ENCODE data around the gene TNS3.

The TNS3 gene

GRCh38 chr7:47465191-47465590 lies 116.7 kb downstream of the TNS3 start:
- DNase-seq, result no peak

- no peak for DNase-seq
These were observed 117.6 kb downstream of the TNS3 start for GRCh38 chr7:47464266-47464665.

DNA sequence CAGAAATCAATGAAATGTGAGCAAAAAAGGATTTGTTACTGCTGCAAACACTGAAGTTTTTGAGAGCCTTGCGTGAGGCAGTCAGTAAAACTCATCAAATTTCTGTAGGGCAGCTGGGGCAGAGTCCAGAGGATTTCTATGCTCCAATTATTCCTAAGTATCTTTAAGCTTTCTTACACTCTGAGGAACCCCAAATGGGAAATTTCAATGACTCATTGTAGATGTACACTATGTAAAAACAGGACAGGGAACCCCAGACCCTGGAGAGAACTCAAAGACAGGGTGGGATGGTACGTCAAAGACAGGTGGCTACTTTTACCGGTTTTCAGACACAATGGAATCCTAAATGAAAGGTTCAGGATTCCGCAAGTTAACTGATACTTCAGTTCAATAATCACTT lies 120.2 kb downstream of the TNS3 start:
- no peak for DNase-seq

GRCh38 chr7:47461161-47461560 lies 120.8 kb downstream of the TNS3 start:
- no peak for DNase-seq

DNA sequence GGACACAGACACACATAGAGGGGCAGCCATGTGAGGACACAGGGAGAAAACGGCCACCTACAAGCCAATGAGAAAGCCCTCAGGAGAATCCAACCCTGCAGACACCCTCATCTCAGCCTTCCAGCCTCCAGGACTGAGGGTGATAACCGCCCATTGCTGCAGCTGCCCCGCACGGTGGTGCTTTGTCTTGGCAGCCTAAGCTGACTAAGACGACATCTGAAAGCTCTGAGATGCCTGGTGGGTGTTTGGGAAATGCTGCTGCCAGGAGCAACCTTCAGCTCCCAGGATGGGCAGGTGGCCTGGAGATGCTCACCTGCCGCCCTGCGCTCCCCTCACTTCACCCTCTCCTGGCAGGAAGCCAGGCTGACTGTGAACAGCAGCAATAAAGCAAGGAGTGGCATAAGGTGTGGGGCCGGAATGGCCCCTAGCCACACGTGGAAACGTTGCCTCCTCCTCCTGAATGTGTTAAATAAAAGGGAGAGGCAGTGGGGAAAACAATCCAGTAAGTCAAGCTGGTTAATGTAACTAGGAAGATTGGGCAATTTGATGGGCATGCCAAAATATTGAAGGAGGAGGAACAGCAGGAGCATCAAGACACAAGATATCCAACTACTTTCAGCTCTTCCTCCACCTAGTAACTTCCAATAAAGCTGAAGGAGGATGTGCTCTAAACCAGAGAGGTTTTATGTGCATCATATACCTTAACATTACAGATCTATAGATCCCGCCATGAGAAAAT lies 121.5 kb downstream of the TNS3 start:
- DNase-seq, result no peak

DNA sequence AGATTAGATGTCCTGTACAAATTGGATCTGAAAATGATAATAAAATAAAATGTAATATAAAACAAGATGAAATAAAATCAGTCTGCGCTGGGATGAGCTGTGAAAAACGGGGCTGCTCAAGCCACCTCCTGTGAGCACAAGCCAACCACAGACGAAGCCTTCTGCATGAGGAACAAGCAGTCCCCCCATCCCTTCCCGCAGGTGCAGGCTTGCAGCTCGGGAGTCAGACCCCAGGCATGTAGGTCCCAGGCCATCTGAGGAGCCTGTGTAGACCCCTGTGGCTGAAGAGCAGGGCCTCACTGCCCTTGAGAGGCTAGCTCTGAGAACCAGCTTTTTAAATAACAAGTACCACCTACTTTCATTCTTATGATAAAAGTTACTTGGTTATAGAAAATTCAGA lies 123.4 kb downstream of the TNS3 start:
- no peak for DNase-seq

- DNase-seq, result no peak
These were observed 123.9 kb downstream of the TNS3 start for GRCh38 chr7:47458057-47458456.

GRCh38 chr7:47456210-47456955 lies 125.5 kb downstream of the TNS3 start:
- DNase-seq, result no peak

DNA sequence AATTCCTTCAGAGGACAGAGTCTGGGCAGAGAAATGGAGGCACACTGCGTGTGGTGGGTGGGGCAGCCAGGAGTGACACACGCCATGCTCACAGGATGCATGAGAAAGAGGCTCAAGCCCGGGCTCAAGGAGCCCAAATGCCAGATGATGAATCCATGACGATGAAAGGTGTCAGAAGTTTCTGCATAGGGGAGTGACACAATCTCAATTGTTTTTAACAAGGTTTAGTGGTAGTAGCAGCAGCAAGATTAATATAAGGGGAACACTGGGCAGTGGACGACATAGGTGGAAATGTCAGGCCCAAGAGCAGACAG lies 126.1 kb downstream of the TNS3 start:
- no peak for DNase-seq

DNA sequence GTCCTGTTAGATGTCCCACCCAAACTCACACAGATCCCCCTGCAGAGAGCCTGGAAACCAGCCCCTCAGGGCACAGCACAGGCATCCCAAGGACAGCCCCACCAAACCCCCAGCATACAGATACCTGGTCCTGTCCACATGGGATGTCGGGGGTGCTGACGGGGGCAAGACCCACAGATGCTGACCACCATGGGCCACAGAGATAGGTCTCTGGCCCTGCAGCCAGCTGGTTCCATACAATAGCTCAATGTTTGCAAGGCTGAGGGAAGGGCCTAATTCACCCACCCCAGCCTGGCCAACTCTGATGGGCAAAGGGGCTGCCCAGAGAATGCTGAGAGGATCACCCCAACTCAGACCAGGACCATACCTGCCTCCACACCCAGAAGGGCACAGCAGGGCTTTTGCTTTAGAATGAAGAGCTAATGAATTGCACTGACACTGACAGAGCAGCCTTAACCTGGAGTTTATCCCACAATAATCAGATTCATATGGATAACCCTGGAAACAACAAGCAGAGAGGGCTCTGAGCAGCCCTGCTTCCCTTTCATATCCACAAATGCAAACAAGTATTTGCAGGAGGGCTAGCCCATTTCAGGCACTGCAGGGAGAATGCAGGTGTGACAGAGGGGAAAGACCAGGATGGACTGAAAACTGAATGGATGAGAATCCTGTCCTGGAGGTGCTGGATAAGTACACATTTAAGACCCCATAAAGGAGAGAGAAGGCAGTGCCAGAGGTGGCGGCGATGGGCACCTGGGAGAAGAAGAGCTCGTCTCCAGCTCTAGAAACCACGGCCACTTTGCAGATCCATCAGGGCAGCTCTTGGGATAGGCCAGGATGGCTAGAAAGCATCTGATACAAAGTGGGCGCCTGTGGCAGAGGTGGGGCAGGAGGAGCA lies 126.7 kb downstream of the TNS3 start:
- DNase-seq, result no peak

- no peak for DNase-seq
These were observed 127.6 kb downstream of the TNS3 start for GRCh38 chr7:47454069-47454973.

- DNase-seq, result no peak
These were observed 128.5 kb downstream of the TNS3 start for GRCh38 chr7:47453093-47454061.

GRCh38 chr7:47452715-47453092 lies 129.2 kb downstream of the TNS3 start:
- no peak for DNase-seq

DNA sequence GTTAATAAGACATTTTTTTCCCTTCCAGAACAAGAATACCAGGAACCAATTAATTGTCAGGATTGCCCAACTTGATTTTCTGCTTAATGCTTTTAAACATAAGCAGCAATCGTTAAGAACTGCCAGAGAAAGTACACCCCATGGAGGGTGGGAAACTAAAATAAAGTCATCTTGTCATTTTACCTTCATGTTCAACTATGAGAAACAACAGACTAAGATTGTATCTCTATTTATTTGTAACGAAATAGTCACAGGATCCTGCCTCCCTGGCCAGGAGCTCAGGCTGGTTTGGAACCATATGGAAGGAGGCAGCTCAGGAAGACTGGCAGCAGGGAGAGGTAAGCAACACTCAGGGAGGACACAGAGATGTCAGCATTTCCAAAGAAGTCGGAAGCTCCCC lies 129.6 kb downstream of the TNS3 start:
- DNase-seq, result no peak

GRCh38 chr7:47451851-47452205 lies 130.1 kb downstream of the TNS3 start:
- no peak for DNase-seq

DNA sequence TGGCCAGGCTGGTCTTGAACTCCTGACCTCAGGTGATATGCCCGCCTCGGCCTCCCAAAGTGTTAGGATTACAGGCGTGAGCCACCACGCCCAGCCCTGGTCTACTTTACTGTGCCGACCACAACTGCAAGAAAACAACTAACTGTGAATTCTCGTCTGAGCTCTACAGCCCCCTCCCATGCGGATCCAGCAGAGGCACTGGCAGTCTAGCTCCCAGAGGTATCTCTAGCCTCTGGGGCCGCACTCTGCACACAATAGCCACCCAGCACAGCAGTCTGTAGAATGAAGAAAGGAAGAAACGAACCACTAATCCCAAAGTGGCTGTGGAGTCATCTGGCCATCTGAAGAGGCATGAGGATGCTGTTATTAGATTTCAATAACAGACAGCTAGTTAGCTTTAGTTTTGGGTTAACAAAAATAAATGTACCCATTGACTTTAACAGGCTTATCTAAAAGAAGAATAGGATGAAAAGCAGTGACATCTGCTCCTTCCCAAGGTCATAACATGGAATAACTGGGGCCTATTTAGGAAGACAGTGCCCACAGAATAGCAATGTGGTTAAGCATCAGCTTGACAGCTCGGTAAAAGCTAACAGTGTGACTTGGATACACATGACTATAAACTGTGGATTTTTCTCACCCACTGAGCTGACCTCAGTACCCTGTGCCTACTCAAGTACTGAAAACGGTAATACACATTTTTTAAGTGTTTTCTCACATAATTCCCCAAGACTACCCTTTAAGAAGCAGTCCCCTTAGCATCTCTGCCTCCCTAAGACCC lies 131.9 kb downstream of the TNS3 start:
- no peak for DNase-seq

DNA sequence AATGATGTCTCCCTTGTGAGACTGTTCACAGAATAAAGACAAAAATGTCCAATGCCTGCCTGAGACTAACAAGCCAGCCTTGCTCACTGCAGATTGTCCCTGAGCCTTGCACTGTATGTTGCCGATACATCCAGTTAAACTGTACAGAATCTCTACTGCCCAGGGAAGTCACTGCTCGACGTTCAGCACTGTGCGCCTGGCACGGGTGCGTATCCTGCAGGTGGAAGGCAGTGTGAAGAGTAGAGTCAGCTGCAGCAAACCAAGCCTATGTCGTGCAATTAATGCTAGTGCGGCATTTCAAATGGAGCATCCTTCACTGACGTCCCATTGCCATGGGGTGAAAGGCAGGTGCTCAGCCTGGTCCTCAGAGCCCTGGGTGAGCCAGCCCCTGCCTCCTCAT lies 132.9 kb downstream of the TNS3 start:
- DNase-seq, result no peak

DNA sequence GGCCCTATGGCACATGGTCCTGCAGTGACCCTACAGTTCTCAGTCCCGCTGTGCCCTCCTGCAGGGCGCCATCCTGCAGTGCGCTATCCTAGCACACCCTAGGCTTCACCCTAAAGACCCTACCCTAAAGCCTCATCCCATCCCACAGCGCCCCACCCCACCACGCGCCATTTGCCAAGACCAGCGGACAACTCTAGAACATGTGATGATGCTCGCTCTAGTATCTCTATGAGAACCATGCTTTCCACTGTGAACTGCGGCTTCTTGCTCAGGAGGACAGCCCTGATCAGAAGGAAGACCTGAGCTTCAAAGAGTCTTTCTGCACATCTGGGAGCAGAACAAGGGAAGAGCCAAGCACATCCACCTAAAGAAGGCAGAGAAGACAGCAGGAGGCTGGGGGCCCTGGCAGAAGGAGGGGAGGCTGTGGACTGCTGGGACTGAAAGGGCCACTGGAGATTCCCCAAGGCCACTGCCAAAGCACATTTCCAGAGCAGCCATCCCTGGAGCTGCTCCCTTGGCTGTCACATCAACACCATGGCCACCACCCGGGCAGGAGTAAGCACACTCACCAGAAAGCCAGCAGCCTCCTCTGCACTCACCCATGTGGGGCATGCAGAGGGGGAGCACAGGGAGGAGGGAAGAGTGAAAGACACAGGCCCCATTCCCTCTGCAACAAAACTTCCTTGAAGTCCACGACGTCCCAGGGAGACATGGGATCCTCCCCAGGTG lies 134.1 kb downstream of the TNS3 start:
- no peak for DNase-seq

DNA sequence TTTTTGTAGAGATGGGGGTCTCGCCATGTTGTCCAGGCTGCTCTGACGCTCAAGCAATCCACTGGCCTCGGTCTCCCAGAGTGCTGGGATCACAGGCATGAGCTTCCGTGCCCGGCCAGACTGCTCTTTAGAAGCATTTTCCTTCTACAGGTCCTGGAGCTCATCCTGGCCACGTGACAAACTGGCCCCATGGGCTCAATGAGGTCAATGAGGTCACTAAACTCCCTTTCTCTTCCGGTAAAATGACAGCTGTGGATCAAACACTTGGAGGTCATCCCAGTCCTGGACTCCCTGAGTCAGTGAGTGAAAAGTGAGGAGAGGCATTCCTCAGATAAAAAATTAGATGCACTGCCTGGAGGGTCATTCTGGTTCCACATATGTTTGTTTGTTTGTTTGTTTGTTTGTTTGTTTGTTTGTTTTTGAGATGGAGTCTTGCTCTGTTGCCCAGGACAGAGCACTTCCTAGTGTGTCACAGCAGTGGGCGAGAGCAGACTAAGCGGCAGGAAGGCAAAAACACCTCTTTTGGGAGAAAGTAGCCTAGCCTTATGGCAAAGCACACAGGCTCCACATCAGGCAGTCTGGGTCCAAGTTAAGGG lies 134.9 kb downstream of the TNS3 start:
- DNase-seq, result no peak

All from activated naive CD4-positive, alpha-beta T cell treated with anti-CD3 and anti-CD28 coated beads, Interleukin-2, amount 50 U/mL, for 16 hours (primary cell).